SK-MEL-5 (cell line): ENCODE measurements around the gene CDCP1. TPM values are rescaled to one million over a fixed set of nuclear protein-coding genes. Genes with fewer than 3 reads are reported as not detected.

Experiments used
- DNase-seq: peaks from one replicate; pipeline ENCODE4 v3.0.0-alpha.2; 2016; ENCODE audit warnings: low read depth, low spot score
- in situ Hi-C: cut with HindIII; loops from 2 replicates; pipeline ENCODE4 v1.10.0; 2016; ENCODE audit warnings: low sequenced_read_pairs, high pct_unique_total_duplicates, low pct_unique_long_range_greater_than_20kb
- total RNA-seq: library from RNA; depleted of rRNA; stranded (reverse); fragments of >200 nt; shearing (Covaris generic); gene quantifications from 2 replicates; pipeline ENCODE4 v1.2.3, GENCODE V29; 2014

The CDCP1 gene
- total RNA-seq, 1 experiment from 2014 or later, result not detected

DNA sequence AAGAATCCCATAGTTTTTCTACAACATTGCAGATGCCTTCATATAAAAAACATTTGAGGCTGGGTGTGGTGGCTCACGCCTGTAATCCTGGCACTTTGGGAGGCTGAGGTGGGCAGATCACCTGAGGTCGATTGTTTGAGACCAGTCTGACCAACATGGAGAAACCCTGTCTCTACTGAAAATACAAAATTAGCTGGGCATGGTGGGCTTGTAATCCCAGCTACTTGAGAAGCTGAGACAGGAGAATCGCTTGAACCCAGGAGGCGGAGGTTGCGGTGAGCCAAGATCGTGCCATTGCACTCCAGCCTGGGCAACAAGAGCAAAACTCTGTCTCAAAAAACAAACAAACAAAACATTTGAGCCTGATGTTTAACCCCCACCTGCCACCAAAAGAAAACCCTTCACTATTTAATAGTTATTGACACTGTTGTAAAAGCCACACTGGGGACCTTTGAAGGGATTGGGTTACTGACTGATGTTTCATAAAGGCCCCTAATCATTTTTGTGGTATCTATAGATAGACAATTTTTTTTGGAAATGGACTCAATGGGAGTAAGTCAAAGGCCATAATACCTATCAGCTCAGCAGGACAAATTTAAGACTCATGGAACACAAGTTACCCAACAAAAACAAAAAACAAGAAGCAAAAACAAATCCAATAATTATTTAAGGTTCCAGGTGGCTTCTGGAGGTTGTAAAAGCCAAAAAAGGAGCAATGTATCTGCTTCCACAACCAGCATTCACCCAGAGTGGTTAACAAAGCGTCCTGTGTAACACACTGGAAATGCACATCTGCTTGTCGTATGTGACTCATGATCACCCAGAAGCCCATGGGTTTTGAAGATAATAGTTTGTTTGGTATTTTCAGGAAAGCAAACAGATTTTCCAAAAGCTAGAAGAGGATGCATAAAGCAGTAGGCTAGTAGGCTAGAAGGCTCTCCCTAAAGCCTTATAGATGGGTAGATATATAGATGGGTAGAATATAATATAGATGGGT lies 41.2 kb downstream of the CDCP1 start:
- DNase-seq, result peak; percentile 56
- in situ Hi-C loops, result no loop called here

DNA sequence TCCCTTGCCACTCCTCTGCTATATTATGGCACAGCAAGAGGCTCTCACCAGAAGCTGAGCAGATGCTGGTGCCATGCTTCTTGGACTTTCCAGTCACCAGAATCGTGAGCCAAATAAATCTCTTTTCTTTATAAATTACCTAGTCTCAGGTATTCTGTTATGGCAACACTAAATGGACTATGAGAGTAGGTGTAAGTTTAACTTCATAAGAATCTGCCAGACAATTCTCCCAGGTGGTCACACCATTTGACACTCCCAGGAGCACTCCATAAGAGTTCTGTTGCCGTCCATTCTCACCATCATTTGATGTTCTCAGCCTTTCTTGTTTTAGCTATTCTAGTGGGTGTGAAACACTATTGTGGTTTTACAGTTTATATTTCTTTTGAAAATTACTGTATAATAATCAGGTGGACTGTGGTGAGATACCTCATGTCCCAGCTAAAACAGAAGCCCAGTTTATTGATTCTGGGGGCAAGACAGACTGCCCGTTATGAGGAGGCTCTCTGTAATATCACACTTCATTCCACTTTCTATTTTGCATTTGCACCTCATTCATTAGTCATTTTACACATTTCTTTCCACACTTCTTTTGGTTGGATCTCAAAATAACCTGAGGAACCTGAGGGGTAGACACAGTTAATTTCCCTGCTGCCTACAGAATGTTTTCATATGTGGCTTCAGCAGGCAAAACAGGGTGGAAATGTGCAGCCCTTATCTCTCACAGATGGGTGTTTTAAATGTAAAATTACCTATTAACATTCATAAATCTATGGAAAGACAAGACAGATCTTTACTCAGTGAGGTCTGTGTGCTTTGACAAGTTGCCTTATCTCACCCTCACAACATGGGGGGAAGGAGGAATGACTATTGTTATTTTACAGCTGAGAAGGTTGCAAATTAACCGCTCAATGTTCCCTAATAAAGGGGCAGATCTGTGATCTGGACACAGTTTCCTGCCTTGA lies 42.1 kb downstream of the CDCP1 start:
- DNase-seq, result no peak
- in situ Hi-C loops, result no loop called here

- DNase-seq, result no peak
- in situ Hi-C loops, result no loop called here
Observed at GRCh38 chr3:45103334-45103733, 42.8 kb downstream of the CDCP1 start.

DNA sequence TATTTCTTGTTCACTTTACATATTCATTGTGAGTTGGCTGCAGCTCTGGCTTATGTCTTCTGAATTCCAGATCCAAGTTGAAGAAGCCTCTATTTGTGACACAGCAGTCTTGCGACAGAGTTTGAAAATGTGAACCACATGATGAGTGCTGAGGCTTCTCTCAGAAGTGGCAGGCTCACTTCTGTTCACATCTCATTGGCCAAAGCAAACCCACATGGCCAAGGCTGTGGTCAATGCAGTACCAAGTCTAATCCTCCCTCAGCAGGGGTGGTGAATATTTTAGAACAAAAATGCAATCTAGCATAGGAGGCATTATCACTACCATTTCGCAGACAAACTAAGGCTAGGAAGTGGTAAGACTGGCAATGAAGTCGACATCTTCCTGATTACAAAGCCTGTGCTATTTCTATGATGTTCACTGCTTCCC lies 45.2 kb downstream of the CDCP1 start:
- in situ Hi-C loops, result no loop called here
- peak; percentile 65 for DNase-seq

DNA sequence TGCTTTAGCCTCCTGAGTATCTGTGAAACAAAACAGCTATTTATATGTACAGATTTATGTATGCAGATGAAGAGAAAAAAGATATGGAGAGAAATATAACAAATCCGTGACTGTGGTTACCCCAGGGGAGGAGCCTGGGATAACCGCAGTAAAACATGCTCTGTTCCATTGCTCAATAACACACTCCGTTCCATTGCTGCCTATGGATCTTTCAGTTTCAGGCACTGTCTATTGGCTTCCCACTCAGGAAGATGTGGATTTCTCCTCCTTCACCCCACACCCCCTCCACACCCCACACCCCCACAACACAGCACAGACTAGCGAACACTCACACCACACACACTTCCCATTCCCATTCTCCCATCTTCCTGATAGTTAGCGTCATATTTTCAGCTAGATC lies 47.9 kb downstream of the CDCP1 start:
- in situ Hi-C loops, result no loop called here
- no peak for DNase-seq

- no peak for DNase-seq
- in situ Hi-C loops, result no loop called here
Observed at GRCh38 chr3:45097296-45097883, 48.8 kb downstream of the CDCP1 start.

DNA sequence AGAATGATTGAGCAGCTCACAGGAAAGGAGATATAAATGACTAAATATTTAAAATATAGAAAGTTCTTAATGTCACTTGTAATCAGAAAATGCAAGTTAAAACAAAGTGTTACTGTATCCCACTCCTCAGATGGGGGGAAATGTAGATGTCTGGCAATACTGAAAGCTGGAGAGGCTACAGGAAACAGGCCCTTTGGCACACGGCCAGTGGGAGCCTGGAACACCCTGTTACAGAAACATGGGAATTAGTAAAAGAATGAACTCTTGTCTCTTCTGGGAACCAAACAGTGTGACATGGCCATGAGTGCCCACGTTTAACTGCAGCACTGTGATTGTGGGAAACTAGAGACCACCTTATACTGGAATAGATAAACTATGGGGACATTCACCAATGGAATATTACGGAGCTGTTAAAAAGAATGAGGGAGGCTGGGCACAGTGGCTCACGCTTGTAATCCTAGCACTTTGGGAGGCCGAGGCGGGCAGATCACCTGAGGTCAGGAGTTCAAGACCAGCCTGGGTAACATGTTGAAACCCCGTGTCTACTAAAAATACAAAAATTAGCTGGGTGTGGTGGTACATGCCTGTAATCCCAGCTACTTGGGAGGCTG lies 50.2 kb downstream of the CDCP1 start:
- in situ Hi-C loops, result no loop called here
- DNase-seq, result no peak

GRCh38 chr3:45093176-45093575 lies 53.0 kb downstream of the CDCP1 start:
- DNase-seq, result no peak
- in situ Hi-C loops, result no loop called here

- in situ Hi-C loops, result no loop called here
- DNase-seq, result no peak
Observed at GRCh38 chr3:45092132-45093031, 53.8 kb downstream of the CDCP1 start.

- in situ Hi-C loops, result no loop called here
- no peak for DNase-seq
Observed at GRCh38 chr3:45090855-45091254, 55.3 kb downstream of the CDCP1 start.

DNA sequence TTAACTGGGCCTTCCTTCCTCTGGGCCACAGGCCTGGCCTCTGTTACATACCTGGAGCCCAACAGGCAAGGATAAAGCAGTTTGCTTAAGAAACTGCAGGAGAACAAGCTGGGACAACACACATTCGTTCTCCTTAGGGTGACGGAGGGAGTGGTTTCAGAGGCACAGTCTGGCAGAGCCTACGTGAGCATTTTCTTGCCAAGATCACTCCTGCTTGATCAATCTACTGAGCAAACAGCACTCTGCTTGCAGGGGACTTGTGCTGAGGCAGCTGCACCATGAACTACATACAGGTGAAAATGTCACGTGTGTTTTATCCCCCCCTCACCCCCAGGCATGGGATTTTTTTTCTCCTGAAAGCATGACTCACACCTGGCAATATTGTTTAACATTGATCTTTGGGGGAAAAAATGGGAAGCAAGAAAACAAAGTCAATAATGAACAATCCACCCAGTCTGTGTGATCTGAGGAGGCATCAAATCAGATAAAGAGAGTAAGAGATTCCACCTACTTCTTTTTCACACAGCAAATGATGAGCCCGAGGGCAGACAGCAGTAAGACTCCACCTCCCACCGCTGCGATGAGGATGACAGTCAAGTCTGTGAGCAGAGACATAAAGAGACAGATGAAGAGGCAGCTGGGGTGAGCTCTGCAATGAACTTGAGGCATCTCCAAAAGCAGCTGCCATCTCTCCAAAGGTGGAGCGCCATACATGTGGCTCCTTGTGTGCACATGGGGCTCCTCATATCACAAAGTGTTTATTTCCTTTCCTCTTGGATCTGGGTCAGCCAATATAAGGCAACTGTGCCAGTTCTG lies 57.4 kb downstream of the CDCP1 start:
- no peak for DNase-seq
- in situ Hi-C loops, result no loop called here

DNA sequence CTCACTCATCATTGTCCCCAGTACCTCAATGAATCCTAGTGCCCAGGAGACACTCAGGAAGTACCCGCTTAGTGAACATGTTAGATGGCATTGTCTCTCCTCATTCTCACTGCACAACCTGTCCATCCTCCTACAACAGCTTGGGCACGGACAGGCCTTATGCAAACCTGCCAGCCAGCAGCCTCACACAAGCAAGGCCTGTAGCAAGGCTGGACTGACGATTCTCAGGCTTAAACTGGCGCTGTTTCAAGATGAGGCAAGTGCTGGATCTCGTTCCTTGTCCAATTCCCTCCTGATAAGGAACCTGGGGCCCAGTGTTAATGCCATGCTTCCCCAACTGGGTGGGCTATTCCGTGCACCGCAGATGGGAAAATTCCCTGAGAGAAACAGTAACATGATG lies 59.0 kb downstream of the CDCP1 start:
- no peak for DNase-seq
- in situ Hi-C loops, result no loop called here

DNA sequence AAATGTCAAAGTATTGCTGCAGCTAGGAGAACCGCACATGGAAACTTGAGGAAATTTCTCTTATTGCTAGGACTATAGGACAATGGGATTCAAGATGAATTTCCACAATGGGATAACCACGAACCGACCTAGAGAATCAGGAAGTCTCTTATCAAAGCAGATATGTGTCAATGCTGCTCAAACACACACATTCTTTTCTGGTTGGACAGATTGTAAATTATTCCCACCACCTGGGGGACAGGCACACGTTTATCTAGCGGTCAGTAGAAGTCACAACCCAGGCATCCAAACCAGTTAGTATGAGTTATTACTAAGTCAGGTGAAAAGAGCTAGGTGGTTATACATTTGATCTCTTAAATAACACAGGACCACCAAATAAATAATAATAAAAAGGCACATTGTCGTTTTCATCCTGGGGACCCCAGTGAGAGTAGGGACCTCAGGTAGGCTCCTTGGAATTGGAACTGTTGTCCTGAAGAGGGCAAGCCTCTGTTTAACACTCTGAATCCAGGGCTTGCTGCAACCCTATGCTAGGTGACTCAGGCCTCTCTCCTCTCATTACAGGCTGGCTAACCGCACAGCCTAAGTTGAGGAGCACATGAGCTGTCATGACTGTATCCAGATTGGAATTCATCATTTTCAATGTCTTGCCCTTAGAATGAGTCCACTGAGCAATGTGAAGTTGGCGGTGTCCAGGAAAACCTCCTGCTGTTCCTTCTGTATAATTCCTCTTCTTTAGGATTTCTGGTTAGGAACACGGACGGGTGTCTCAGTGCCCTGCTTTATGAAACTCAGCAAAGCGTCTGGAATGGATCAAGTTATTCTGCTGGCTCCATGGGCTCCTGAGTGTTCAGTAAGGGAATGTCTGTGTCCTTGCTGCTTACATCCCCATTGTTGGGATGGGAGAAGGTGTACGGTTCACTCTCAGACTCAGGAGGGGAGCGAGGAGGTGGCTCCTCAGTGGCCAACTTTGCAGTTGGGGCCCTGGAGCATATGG lies 61.1 kb downstream of the CDCP1 start:
- DNase-seq, result no peak
- in situ Hi-C loops, result no loop called here

- in situ Hi-C loops, result no loop called here
- no peak for DNase-seq
Observed at GRCh38 chr3:45084361-45084760, 61.8 kb downstream of the CDCP1 start.

GRCh38 chr3:45083023-45083422 lies 63.2 kb downstream of the CDCP1 start:
- no peak for DNase-seq

More at GRCh38 chr3:45083023-45083422, 63.2 kb downstream of the CDCP1 start:
- in situ Hi-C loops, result no loop called here
